ENCODE measurements around the gene OR2AG1. TPM values are rescaled to one million over a fixed set of nuclear protein-coding genes. Genes with fewer than 3 reads are reported as not detected.

The OR2AG1 gene
- total RNA-seq, 1 experiment from 2014 or later, result not detected

Other genes starting within 250 kb of the OR2AG1 start
- gene RRP8, start 179.4 kb upstream of the OR2AG1 start, total RNA-seq (2014; rRNA removed; shearing (Covaris generic)), result 32.5 and 35.5 TPM in 2 replicates
- 106 and 111 TPM in 2 replicates for gene ILK, start 179.2 kb upstream of the OR2AG1 start, total RNA-seq (2014; rRNA removed; shearing (Covaris generic))
- 122 and 129 TPM in 2 replicates for gene TAF10, start 170.8 kb upstream of the OR2AG1 start, total RNA-seq (2014; rRNA removed; shearing (Covaris generic))
- 84.3 and 91.7 TPM in 2 replicates for gene TPP1, start 163.6 kb upstream of the OR2AG1 start, total RNA-seq (2014; rRNA removed; shearing (Covaris generic))
- gene DCHS1, start 127.2 kb upstream of the OR2AG1 start, total RNA-seq (2014; rRNA removed; shearing (Covaris generic)), result 0.11 and 0.19 TPM in 2 replicates
- gene MRPL17, start 99.7 kb upstream of the OR2AG1 start, total RNA-seq (2014; rRNA removed; shearing (Covaris generic)), result 58.3 and 62.6 TPM in 2 replicates
- 0.08 and 0.61 TPM in 2 replicates for gene OR2AG2, start 11.0 kb upstream of the OR2AG1 start, total RNA-seq (2014; rRNA removed; shearing (Covaris generic))
- 0.05 and 0.11 TPM in 2 replicates for gene OR6A2, start 16.7 kb downstream of the OR2AG1 start, total RNA-seq (2014; rRNA removed; shearing (Covaris generic))
- gene OR10A5, start 62.7 kb downstream of the OR2AG1 start, total RNA-seq (2014; rRNA removed; shearing (Covaris generic)), result not detected in 2 replicates
- gene OR10A2, start 80.0 kb downstream of the OR2AG1 start, total RNA-seq (2014; rRNA removed; shearing (Covaris generic)), result not detected in 2 replicates
- gene OR10A4, start 93.6 kb downstream of the OR2AG1 start, total RNA-seq (2014; rRNA removed; shearing (Covaris generic)), result not detected in 2 replicates
- gene OR2D2, start 109.5 kb downstream of the OR2AG1 start, total RNA-seq (2014; rRNA removed; shearing (Covaris generic)), result not detected in 2 replicates
- gene OR2D3, start 138.0 kb downstream of the OR2AG1 start, total RNA-seq (2014; rRNA removed; shearing (Covaris generic)), result not detected in 2 replicates
- gene ZNF215, start 143.4 kb downstream of the OR2AG1 start, total RNA-seq (2014; rRNA removed; shearing (Covaris generic)), result 5.5 and 6.1 TPM in 2 replicates
- gene ZNF214, start 237.3 kb downstream of the OR2AG1 start, total RNA-seq (2014; rRNA removed; shearing (Covaris generic)), result 1.2 and 2.9 TPM in 2 replicates
- 0.08 TPM in 2 replicates for gene NLRP14, start 237.5 kb downstream of the OR2AG1 start, total RNA-seq (2014; rRNA removed; shearing (Covaris generic))